HepG2 (cell line): ENCODE results near the gene TBX6. TPM values are rescaled to one million over a fixed set of nuclear protein-coding genes. Genes with fewer than 3 reads are reported as not detected.

ENCODE experiments used
- FOXC1 ChIP-seq: sonication (generic); formaldehyde crosslinking; IDR thresholded peaks from 2 replicates; pipeline ENCODE4 v1.8.0; 2022; ENCODE audit warnings: mild to moderate bottlenecking, missing genetic modification reagents, borderline replicate concordance
- GATA4 ChIP-seq: sonication (generic); IDR thresholded peaks from 2 replicates; pipeline ENCODE4 v1.6.1; 2016; ENCODE audit warnings: antibody characterized with exemption, low read depth, borderline replicate concordance
- HOMEZ ChIP-seq: IDR thresholded peaks from 2 replicates; pipeline ENCODE4 v1.6.1; 2016; ENCODE audit warnings: low read depth
- KMT2B ChIP-seq: IDR thresholded peaks from 2 replicates; pipeline ENCODE4 v1.6.1; 2016; ENCODE audit warnings: missing genetic modification reagents, missing compliant biosample characterization
- MYNN ChIP-seq: sonication (generic); formaldehyde crosslinking; IDR thresholded peaks from 2 replicates; pipeline ENCODE4 v1.4.0; 2020; ENCODE audit warnings: mild to moderate bottlenecking, low read depth, missing genetic modification reagents
- PRDM15 ChIP-seq: sonication (generic); formaldehyde crosslinking; IDR thresholded peaks from 2 replicates; pipeline ENCODE4 v1.4.0; 2020; ENCODE audit warnings: missing genetic modification reagents
- REPIN1 ChIP-seq: sonication (generic); formaldehyde crosslinking; IDR thresholded peaks from 2 replicates; pipeline ENCODE4 v1.8.0; 2022; ENCODE audit warnings: missing genetic modification reagents, low read depth, mild to moderate bottlenecking, borderline replicate concordance
- SMARCC2 ChIP-seq: fragments of 450-650 bp; IDR thresholded peaks from 2 replicates; pipeline ENCODE4 v1.6.1; 2017; ENCODE audit warnings: antibody characterized with exemption, mild to moderate bottlenecking
- SNRNP70 ChIP-seq: fragments of 200-400 bp; formaldehyde crosslinking; IDR thresholded peaks from 2 replicates; pipeline ENCODE4 v1.6.1; 2017; ENCODE audit warnings: mild to moderate bottlenecking, low read depth, low read length, moderate library complexity
- SP1 ChIP-seq, 2 experiments: fragments of 450-650 bp in 1 of 2; sonication (generic) in 1 of 2; formaldehyde crosslinking in 1 of 2; IDR thresholded peaks; 2 replicates each; pipeline versions ENCODE4 v1.4.0 to v1.6.1; 2016 to 2020; ENCODE audit warnings: missing genetic modification reagents in 1 of 2
- SRSF1 ChIP-seq: fragments of 200-400 bp; formaldehyde crosslinking; optimal IDR thresholded peaks from 2 replicates; pipeline ENCODE3; 2017; ENCODE audit warnings: mild to moderate bottlenecking, low read depth, low read length, moderate library complexity
- TBX2 ChIP-seq: sonication (generic); formaldehyde crosslinking; IDR thresholded peaks from 2 replicates; pipeline ENCODE4 v1.5.0; 2020; ENCODE audit warnings: missing genetic modification reagents, mild to moderate bottlenecking, borderline replicate concordance
- XBP1 ChIP-seq: sonication (generic); formaldehyde crosslinking; IDR thresholded peaks from 2 replicates; pipeline ENCODE4 v1.5.0; 2020; ENCODE audit warnings: missing genetic modification reagents
- ZFP90 ChIP-seq: sonication (generic); formaldehyde crosslinking; IDR thresholded peaks from 2 replicates; pipeline ENCODE4 v1.8.0; 2022; ENCODE audit warnings: missing genetic modification reagents, mild to moderate bottlenecking, inconsistent platforms, borderline replicate concordance
- ZKSCAN8 ChIP-seq: IDR thresholded peaks from 2 replicates; pipeline ENCODE4 v1.6.1; 2016; ENCODE audit warnings: borderline replicate concordance, missing genetic modification reagents, missing compliant biosample characterization
- ZNF17 ChIP-seq: sonication (generic); formaldehyde crosslinking; IDR thresholded peaks from 2 replicates; pipeline ENCODE4 v1.5.0; 2020; ENCODE audit warnings: mild to moderate bottlenecking, missing genetic modification reagents
- ZNF282 ChIP-seq: fragments of 450-650 bp; IDR thresholded peaks from 2 replicates; pipeline ENCODE4 v1.6.1; 2018; ENCODE audit not compliant: partially characterized antibody
- ZNF598 ChIP-seq: sonication (generic); formaldehyde crosslinking; IDR thresholded peaks from 2 replicates; pipeline ENCODE4 v1.5.1; 2020; ENCODE audit warnings: mild to moderate bottlenecking, missing genetic modification reagents, borderline replicate concordance
- ZNF607 ChIP-seq: sonication (generic); formaldehyde crosslinking; IDR thresholded peaks from 2 replicates; pipeline ENCODE4 v1.5.1; 2020; ENCODE audit warnings: missing genetic modification reagents, mild to moderate bottlenecking, borderline replicate concordance
- ZSCAN21 ChIP-seq: sonication (generic); formaldehyde crosslinking; IDR thresholded peaks from 2 replicates; pipeline ENCODE4 v1.8.0; 2022; ENCODE audit warnings: mild to moderate bottlenecking, missing genetic modification reagents, moderate library complexity, borderline replicate concordance
- polyA plus RNA-seq, 8 experiments: library from polyadenylated mRNA; depleted of rRNA in 3 of 8; stranded (reverse) in 7 of 8; unstranded in 1 of 8; fragments of >200 nt; fragmentation: Illumina TruSeq in 4 of 8; extraction: Trizol in 4 of 8; gene quantifications; 2 replicates each; pipeline versions ENCODE4 v1.2.1 to v1.2.3, GENCODE V29; 2011 to 2016; ENCODE audit warnings: low read depth in 4 of 8, missing spikeins in 1 of 8, mixed read lengths in 1 of 8; ENCODE audit not compliant: insufficient read depth in 1 of 8
- total RNA-seq, 5 experiments: library from RNA; depleted of rRNA; stranded (reverse); fragments of >200 nt; fragmentation: Illumina TruSeq; extraction: Trizol; gene quantifications; 2 replicates each; pipeline ENCODE4 v1.2.3, GENCODE V29; 2016; ENCODE audit warnings: low read depth in 1 of 5
- TF ChIP-seq, protein P1 (sequence below): sonication (generic); formaldehyde crosslinking; IDR thresholded peaks from 2 replicates; pipeline ENCODE4 v1.5.1; 2020; ENCODE audit warnings: missing genetic modification reagents, mild to moderate bottlenecking, borderline replicate concordance

Gene TBX6
- total and polyA plus RNA-seq, 2 of the 13 experiments (the other 11 are each of a cell fraction or from before 2014, with no cell fraction given): 0.24 to 0.42 TPM

DNA sequence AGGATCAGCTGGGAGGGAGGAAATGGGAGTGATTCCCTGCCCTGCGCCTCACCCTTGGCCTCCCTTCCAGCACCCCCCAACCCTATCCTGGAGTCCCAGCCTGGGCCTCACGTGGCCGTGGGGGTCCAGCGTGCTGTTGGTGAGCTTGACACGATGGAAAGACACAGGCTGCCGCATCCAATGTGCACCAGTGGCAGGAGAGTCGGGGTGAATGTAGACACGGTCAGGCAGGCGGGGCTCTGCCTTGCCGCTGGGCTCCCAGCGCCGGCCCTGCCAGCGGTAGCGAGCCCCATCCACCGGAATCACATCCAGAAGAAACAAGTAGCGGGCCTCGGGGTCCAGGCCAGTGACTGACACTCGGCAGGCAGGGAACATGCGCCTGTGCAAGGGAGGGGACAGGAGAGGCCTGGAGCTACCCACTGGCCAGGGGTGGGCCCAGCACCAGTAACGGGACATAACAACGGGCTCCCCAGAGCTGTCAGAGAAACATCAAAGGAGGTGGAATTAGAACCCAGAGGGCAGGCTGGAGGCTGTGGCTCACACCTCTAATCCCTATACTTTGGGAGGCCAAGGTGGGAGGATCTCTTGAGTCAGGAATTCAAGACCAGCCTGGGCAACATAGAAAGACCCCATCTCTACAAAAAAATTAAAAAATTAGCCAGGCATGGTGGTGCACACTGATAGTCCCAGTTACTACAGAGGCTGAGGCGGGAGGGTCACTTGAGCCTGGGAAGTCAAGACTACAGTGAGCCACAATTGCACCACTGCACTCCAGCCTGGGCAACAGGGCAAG is 2.7 kb downstream of the TBX6 start (continued):
- TF ChIP-seq GATA4 (no peak), HOMEZ (CRISPR knock-in tag) (0 out of 2 replicates have a peak, but pooled peaks have one; percentile 4), MYNN (CRISPR knock-in tag) (0 out of 2 replicates have a peak, but pooled peaks have one; percentile 34), TBX2 (CRISPR knock-in tag) (no peak), SMARCC2 (no peak), XBP1 (no peak), PRDM15 (peak; percentile 35; the same call in 1 of the 2 replicates), SP1 (IDR thresholded peaks at IDR 0.05) (no peak), SP1 (CRISPR knock-in tag; IDR thresholded peaks at IDR 0.05) (peak; percentile 16; the same call in 1 of the 2 replicates), ZNF607 (peak; percentile 65; the same call in 1 of the 2 replicates), ZNF598 (CRISPR knock-in tag) (peak; percentile 38; the same call in 1 of the 2 replicates), ZNF282 (no peak), REPIN1 (CRISPR knock-in tag) (no peak), SNRNP70 (no peak), ZNF17 (CRISPR knock-in tag) (no peak), ZKSCAN8 (CRISPR knock-in tag) (peak; percentile 26; the same call in 1 of the 2 replicates), KMT2B (CRISPR knock-in tag) (no peak), SRSF1 (peak; percentile 40), FOXC1 (no peak), ZFP90 (CRISPR knock-in tag) (peak; percentile 52; the same call in 1 of the 2 replicates), ZSCAN21 (no peak; the same call in 1 of the 2 replicates)
- TF ChIP-seq, protein P1, sequence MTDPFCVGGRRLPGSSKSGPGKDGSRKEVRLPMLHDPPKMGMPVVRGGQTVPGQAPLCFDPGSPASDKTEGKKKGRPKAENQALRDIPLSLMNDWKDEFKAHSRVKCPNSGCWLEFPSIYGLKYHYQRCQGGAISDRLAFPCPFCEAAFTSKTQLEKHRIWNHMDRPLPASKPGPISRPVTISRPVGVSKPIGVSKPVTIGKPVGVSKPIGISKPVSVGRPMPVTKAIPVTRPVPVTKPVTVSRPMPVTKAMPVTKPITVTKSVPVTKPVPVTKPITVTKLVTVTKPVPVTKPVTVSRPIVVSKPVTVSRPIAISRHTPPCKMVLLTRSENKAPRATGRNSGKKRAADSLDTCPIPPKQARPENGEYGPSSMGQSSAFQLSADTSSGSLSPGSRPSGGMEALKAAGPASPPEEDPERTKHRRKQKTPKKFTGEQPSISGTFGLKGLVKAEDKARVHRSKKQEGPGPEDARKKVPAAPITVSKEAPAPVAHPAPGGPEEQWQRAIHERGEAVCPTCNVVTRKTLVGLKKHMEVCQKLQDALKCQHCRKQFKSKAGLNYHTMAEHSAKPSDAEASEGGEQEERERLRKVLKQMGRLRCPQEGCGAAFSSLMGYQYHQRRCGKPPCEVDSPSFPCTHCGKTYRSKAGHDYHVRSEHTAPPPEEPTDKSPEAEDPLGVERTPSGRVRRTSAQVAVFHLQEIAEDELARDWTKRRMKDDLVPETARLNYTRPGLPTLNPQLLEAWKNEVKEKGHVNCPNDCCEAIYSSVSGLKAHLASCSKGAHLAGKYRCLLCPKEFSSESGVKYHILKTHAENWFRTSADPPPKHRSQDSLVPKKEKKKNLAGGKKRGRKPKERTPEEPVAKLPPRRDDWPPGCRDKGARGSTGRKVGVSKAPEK (CRISPR knock-in tag): no peak
